DOHH2 (cell line): ENCODE data around the gene PRDM15.

Experiments
- H3F3A ChIP-seq: fragments of 200-600 bp; sonication (generic), shearing (Covaris generic); 2 replicates; pipeline ENCODE4 v1.6.0; 2016; ENCODE audit warnings: antibody characterized with exemption, mild to moderate bottlenecking; ENCODE audit not compliant: control insufficient read depth, insufficient read depth
- H3K27ac ChIP-seq: fragments of 200-600 bp; sonication (generic); 2 replicates; pipeline ENCODE4 v1.5.1; 2014; ENCODE audit warnings: low read depth, mild to moderate bottlenecking, low read length, moderate library complexity
- H3K27me3 ChIP-seq: fragments of 200-600 bp; sonication (generic); 2 replicates; pipeline ENCODE4 v1.6.1; 2014; ENCODE audit warnings: mild to moderate bottlenecking, low read length, mixed read lengths; ENCODE audit not compliant: control insufficient read depth
- H3K36me3 ChIP-seq: fragments of 200-600 bp; sonication (generic); 2 replicates; pipeline ENCODE4 v1.6.1; 2014; ENCODE audit warnings: mild to moderate bottlenecking, low read length, moderate library complexity, mixed read lengths; ENCODE audit not compliant: control insufficient read depth
- H3K4me1 ChIP-seq: fragments of 200-600 bp; sonication (generic); 2 replicates; pipeline ENCODE4 v1.6.1; 2014; ENCODE audit warnings: mild to moderate bottlenecking, low read length, mixed read lengths; ENCODE audit not compliant: control insufficient read depth
- H3K4me2 ChIP-seq: fragments of 200-600 bp; sonication (generic); 2 replicates; pipeline ENCODE4 v1.6.0; 2014; ENCODE audit warnings: mild to moderate bottlenecking, low read length, moderate library complexity
- H3K4me3 ChIP-seq: fragments of 200-600 bp; sonication (generic); 2 replicates; pipeline ENCODE4 v1.5.1; 2014; ENCODE audit warnings: mild to moderate bottlenecking, low read length, mixed read lengths
- H3K79me2 ChIP-seq: fragments of 200-600 bp; sonication (generic); 2 replicates; pipeline ENCODE4 v1.6.1; 2014; ENCODE audit warnings: mild to moderate bottlenecking, low read length, mixed read lengths; ENCODE audit not compliant: control insufficient read depth
- H3K9me2 ChIP-seq: fragments of 200-600 bp; sonication (generic); replicated peaks from 2 replicates; pipeline ENCODE4 v1.6.1; 2014; ENCODE audit warnings: mild to moderate bottlenecking, low read length, mixed read lengths; ENCODE audit not compliant: control insufficient read depth
- H3K9me3 ChIP-seq: fragments of 200-600 bp; sonication (generic); 2 replicates; pipeline ENCODE4 v1.6.1; 2014; ENCODE audit warnings: antibody characterized with exemption, low read length, mixed read lengths; ENCODE audit not compliant: control insufficient read depth, insufficient read depth
- H4K20me1 ChIP-seq: fragments of 200-600 bp; sonication (generic); 2 replicates; pipeline ENCODE4 v1.6.0; 2014; ENCODE audit warnings: low read depth, mild to moderate bottlenecking, antibody characterized with exemption, low read length, moderate library complexity; ENCODE audit not compliant: control insufficient read depth, insufficient read depth
- EZH2phosphoT487 ChIP-seq: fragments of 200-600 bp; sonication (generic); IDR thresholded peaks from 2 replicates; pipeline ENCODE4 v1.6.1; 2017; ENCODE audit warnings: borderline replicate concordance, mild to moderate bottlenecking, antibody characterized with exemption, low read length, moderate library complexity, mixed read lengths
- TF ChIP-seq, protein P1 (sequence below): fragments of 200-600 bp; sonication (generic); IDR thresholded peaks from one replicate; pipeline ENCODE4 v1.5.1; 2014; ENCODE audit warnings: antibody characterized with exemption, mild to moderate bottlenecking, low read depth, low read length; ENCODE audit not compliant: poor library complexity, severe bottlenecking

Gene PRDM15

DNA sequence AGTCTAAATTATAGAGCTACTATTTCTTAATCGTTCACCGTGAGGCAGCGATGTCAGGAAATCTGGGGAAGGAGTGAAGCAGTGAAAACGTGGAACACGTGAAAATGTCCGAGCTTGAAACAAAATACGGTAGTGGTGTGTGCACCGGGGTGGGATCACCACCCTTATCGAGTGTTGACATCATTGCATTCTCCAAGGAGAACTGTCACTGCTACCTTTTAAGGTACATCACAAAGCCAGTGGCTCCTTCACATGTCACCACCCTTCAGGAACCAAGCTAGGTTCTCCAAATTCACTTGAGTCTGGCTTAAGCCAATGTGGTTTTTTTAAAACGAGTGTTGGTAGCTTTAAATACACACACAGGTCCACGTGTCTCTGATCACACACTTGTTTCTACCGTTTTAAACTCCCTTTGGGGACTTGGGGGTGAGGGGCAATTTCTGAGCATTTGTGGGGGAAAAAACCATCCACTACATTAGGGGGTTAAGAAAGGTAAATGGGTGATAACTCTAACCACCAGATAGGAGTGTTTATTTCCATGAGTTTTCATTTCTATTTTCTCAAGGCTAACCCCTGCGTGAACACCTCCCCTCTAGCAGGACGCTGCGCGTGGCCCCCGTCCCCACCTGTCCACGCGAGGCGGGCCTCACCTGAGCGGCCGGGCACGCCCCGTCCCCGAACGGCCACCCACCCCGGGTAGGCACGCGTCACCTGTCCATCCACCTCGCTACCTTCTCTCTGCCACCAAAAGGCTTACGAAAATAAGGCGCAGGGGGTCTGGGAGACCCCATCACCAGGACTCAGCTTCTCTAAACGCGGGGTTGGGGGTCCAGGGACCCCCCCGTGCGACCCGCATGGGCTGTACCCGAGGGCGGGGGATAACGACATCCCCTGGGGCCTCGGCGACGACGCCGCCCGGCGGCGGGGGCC is 978 bp downstream of the PRDM15 start:
- H3K27me3 ChIP-seq = no peaks in the 10 kb centered on the region
- H3K4me1 ChIP-seq = peaks cover 68% of the 10 kb centered on the region

DNA sequence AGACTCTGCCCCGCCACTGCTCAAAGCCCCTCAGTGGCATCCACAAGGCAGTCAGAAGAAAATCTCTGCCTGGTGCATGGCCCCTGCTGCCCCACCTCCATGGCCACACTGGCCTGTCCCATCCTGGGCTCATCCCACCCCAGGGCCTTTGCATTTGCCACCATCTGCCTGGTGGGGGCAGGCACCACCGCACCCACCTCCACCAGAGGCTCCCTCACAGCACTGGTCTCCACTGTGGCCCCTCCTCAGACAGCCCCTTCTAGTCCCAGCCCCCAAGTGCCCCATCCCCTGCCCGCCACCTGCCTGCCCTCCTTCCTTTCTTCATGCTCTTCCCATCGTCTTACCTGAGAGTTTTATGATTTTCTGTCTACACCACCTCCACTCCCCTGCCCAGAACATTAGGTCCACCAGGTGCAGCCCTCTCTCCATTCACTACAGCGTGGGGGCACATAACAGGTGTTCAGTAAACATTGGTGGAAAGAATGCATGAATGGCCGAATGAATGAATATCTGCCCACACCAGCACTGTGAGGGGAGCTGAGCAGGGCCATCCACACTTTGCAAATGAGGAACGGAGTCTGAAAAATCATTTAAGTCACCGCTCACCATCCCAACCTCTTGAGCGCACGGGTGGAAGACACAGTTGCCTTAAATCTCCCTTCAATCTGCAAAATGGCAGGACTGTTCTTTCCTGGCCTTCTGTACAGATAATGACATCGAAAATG is 2.1 kb downstream of the PRDM15 start:
- H3K4me1 ChIP-seq = peaks cover 76% of the 10 kb centered on the region
- H3K36me3 ChIP-seq = peaks cover 22% of the 10 kb centered on the region
- peak overlapping the region; percentile 82 for H3K4me2 ChIP-seq
- H3K79me2 ChIP-seq = peaks cover 71% of the 10 kb centered on the region
- H3F3A ChIP-seq = peaks cover 57% of the 10 kb centered on the region
- no peaks in the 10 kb centered on the region for H4K20me1 ChIP-seq
- H3K27me3 ChIP-seq = no peaks in the 10 kb centered on the region
- H3K9me3 ChIP-seq = no peaks in the 10 kb centered on the region
- TF ChIP-seq, protein P1, sequence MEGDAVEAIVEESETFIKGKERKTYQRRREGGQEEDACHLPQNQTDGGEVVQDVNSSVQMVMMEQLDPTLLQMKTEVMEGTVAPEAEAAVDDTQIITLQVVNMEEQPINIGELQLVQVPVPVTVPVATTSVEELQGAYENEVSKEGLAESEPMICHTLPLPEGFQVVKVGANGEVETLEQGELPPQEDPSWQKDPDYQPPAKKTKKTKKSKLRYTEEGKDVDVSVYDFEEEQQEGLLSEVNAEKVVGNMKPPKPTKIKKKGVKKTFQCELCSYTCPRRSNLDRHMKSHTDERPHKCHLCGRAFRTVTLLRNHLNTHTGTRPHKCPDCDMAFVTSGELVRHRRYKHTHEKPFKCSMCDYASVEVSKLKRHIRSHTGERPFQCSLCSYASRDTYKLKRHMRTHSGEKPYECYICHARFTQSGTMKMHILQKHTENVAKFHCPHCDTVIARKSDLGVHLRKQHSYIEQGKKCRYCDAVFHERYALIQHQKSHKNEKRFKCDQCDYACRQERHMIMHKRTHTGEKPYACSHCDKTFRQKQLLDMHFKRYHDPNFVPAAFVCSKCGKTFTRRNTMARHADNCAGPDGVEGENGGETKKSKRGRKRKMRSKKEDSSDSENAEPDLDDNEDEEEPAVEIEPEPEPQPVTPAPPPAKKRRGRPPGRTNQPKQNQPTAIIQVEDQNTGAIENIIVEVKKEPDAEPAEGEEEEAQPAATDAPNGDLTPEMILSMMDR = peak; percentile 62
- TF ChIP-seq EZH2phosphoT487 = no peak
- H3K4me3 ChIP-seq = peak overlapping the region; percentile 94
- no peaks in the 10 kb centered on the region for H3K9me2 ChIP-seq
- peak overlapping the region; percentile 92 for H3K27ac ChIP-seq

More for the DNA sequence above, 978 bp downstream of the PRDM15 start:
- no peak for TF ChIP-seq EZH2phosphoT487
- TF ChIP-seq, protein P1 = no peak
- no peaks in the 10 kb centered on the region for H3K9me2 ChIP-seq
- peaks cover 18% of the 10 kb centered on the region for H3K36me3 ChIP-seq
- peak overlapping the region; percentile 94 for H3K4me3 ChIP-seq
- H3F3A ChIP-seq = peaks cover 54% of the 10 kb centered on the region
- peak overlapping the region; percentile 82 for H3K4me2 ChIP-seq
- H3K79me2 ChIP-seq = peaks cover 60% of the 10 kb centered on the region
- no peaks in the 10 kb centered on the region for H3K9me3 ChIP-seq
- H3K27ac ChIP-seq = peak overlapping the region; percentile 92
- H4K20me1 ChIP-seq = no peaks in the 10 kb centered on the region

DNA sequence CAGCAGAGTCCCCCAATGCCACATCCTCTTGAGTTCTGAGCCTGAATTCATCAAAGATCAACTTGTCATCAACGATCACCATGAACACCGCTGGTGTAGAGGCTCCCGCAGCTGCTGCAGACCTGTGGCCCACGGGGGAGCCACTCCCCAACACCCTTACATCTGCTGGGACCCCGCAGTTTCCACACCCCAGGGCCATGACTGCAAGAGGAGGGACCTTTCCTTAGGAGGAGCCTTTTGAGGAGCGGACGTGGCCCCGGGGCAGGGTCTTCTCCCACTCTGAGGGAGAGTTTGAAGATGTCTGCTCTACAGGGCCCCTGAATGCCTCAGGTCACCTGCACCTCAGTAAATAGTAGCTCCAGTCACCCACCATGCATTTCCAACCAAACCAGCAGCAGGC is 2.7 kb downstream of the PRDM15 start:
- Histone ChIP-seq H3K4me2 (peak overlapping the region; percentile 82), H3K27ac (peak overlapping the region; percentile 92), H3F3A (peaks cover 55% of the 10 kb centered on the region), H4K20me1 (no peaks in the 10 kb centered on the region), H3K4me1 (peaks cover 79% of the 10 kb centered on the region), H3K79me2 (peaks cover 78% of the 10 kb centered on the region), H3K4me3 (peak overlapping the region; percentile 94), H3K27me3 (no peaks in the 10 kb centered on the region), H3K36me3 (peaks cover 24% of the 10 kb centered on the region), H3K9me2 (no peaks in the 10 kb centered on the region), H3K9me3 (no peaks in the 10 kb centered on the region)
- TF ChIP-seq, protein P1 = no peak
- no peak for TF ChIP-seq EZH2phosphoT487
